GM19238 (cell line): ENCODE results near the gene SNED1.

Source experiments
- DNase-seq: peaks from one replicate; pipeline ENCODE4 v3.0.0; 2011; ENCODE audit warnings: low spot score; ENCODE audit not compliant: insufficient read length

The SNED1 gene

GRCh38 chr2:240997856-240998705 lies at the start of gene SNED1:
TSS of gene SNED1 (plus strand) at chr2:240998618. CDS start at chr2:240998838, 220 bp downstream.
- DNase-seq, result peak; percentile 37

GRCh38 chr2:240948905-240949790 lies 49.3 kb upstream of the SNED1 start:
- no peak for DNase-seq

- no peak for DNase-seq
Measured at GRCh38 chr2:240949791-240950705, 48.4 kb upstream of the SNED1 start.

DNA sequence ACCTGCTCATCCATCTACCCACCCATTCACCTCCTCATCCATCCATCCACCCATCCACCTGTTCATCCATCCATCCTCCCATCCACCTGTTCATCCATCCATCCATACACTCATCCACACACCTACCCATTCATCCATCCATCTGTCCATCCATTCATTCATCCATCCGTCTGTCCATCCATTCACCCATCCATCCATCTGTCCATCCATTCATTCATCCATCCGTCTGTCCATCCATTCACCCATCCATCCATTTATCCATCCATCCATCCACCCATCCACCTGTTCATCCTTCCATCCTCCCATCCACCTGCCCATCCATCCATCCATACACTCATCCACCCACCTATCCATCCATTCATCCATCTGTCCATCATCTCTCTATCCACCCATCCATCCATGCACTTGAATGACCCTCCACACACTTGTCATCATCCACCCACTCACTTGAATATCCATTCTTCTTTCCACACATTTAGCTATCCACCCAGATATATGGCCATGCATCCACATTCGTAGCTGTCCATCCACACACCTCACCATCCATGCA lies 47.3 kb upstream of the SNED1 start:
- DNase-seq, result no peak

- no peak for DNase-seq
Measured at GRCh38 chr2:240952496-240953246, 45.7 kb upstream of the SNED1 start.

GRCh38 chr2:240953426-240954410 lies 44.7 kb upstream of the SNED1 start:
- no peak for DNase-seq

GRCh38 chr2:240954436-240955305 lies 43.7 kb upstream of the SNED1 start:
- no peak for DNase-seq

- DNase-seq, result no peak
Measured at GRCh38 chr2:240955306-240956170, 42.9 kb upstream of the SNED1 start.

GRCh38 chr2:240956171-240956934 lies 42.1 kb upstream of the SNED1 start:
- DNase-seq, result no peak

GRCh38 chr2:240956935-240957655 lies 41.3 kb upstream of the SNED1 start:
- DNase-seq, result no peak

DNA sequence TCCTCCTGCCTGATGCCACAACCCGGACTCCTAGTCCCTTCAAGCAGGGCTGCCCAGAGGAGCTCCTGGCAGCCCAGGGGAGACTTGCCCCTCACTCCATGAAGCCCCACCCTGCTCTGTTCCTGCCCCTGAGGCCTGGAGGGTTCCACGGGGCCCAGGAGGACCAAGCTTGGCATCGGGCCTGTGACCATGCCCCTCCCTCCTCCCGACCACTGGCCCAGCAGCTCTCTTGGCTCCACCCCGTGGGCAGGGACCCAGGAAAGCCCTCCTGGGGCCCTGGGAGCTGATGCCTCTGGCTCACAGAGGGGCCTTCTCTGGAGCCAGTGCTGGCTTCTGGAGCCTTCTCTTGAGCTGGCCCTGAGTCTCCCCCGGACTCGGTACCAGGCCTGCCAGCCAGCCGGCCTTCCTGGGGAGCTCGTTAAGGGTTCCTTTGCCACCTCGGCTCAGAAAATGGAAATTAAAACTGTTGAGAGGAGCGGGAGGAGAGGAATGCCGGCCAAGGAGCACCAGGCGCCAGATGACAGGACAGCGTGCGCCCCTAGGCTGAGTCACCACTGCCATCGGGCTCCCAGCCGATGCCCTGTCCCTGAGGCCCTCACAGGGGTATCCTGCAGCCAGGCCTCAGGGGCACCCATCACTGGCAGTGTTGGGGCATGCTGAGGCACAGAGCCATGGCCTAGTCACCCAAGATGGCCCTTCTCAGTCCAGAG lies 40.6 kb upstream of the SNED1 start:
- no peak for DNase-seq

DNA sequence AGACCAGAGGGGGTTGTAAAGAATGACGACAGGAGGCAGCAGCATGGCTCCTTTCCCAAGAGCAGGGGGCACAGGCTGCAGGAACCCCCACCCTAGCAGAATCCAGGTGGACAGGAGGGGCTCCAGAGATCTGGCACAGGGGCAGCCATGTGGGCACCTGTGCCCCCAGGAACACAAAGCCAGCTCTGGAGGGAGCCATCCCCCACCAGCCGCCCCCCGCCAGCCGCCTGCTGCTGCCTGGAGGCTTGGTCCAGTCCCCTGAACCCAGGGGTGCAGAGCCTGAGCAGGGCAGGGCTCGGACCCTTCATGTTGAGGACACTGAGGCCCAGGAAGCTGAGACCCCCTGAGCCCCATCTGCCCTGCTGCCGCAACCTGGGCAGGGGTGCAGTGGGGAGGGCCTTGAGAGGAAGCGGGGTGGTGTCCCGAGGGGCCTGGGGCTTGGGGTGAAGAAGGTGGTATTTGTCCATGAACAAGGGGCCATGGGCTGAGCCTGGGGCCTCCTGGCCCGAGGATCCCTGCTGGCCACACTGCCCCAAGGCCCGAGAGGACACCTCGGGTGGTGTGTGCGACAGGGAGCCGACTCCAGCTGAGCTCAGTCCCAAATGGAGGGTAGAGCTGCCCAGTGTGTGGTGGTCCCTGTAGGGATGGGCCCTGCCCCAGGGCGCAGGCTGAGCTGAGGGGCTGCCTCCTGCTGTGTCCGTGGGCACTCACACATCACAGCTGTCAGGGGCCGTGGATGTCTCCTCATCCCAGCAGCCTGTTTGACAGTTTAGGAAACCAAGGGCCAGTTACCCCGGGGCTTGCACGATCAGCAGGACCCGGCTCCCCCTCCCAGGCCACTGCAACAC lies 39.8 kb upstream of the SNED1 start:
- no peak for DNase-seq

- no peak for DNase-seq
Measured at GRCh38 chr2:240959214-240959940, 39.0 kb upstream of the SNED1 start.
